Stimulated activated CD8-positive, alpha-beta memory T cell treated with anti-CD3 and anti-CD28 coated beads, Interleukin-15, amount 100 ng/mL, for 4 hours (primary cell): ENCODE measurements around the gene ABHD8.

Source experiments
- DNase-seq, 2 donors: peaks; one replicate each; pipeline ENCODE4 v3.0.0-alpha.2; 2020; ENCODE audit warnings: low read depth in 2 of 2

The ABHD8 gene

GRCh38 chr19:17333611-17334413 lies 30.6 kb upstream of the ABHD8 start:
- DNase-seq: peak; percentile 49 to 69

- DNase-seq: no peak
Measured at GRCh38 chr19:17332677-17333581, 29.7 kb upstream of the ABHD8 start.

DNA sequence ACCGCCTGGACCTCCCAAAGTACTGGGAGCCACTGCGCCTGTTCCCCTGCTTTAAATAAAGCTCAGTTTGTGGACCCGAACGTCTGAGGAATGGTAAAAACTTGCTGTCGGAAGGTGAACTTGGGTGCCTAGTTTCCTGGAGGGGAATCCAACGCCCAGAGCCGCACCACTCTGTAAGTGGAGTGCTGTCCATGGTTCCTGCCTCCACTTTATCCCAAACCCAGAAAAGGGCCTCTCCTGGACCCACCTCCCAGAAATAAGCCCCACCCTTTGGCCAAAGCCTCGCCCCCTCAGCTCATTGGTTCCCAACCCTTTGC lies 29.1 kb upstream of the ABHD8 start:
- no peak for DNase-seq

DNA sequence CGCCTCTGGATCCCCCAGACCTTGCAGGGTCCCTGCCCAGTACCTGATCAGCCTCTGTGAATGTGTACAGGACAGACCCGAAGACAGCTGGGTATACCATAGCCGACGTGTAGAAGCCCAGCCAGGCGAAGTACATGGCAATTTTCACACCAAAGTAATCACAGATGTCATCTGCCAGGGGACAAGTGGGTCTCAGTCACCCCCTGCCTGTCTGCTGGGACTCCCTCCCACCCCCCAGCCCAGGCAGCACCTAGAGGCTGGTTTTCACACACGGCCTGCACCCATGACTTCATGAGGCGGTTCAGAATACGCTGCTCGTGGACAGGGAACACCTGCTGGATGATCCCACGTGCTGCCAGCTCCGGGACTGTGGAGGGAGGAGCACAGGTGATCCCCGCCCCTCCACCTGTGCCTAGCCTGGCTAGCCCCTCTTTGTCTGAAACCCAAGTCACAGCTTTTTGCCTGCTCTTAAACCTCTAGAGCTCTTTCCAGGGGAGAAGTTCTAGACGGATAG lies 27.9 kb upstream of the ABHD8 start:
- DNase-seq: no peak

DNA sequence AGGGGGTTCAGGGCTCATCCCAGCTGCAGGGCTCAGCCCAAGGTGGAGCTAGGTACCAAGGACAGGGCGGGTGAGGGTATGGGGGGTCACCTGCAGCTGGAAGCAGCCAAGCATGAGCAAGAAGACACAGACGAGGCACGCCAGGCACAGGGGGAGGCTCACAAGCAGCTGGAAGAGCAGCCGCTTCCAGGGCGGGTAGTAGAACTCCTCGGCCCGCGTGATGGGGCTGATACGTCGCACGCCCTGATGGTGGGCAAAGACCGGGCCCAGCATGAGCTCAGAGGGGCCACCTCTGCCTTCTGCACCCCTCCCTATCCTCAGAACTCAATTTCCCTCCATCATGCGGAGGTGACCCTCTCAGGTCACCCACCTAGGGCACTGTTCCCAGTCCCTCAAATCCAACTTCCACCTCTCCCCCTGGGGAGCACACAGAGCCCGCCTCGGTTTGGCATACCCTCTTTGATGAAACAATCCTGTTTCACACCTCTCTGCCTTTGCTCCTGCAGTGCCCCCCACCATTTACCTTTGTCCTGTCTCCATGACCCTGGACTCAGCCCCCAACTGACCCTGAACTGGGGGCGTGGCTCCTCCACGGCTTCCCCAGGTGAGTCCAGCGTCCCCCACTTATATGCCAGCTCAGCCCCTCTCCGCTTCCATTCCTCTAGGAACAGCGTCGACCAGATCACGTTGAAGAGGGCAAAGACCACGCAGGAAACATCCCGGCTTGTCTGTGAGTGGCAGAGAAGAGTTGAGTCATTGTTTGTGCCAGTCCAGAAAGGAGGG lies 27.2 kb upstream of the ABHD8 start:
- no peak for DNase-seq

DNA sequence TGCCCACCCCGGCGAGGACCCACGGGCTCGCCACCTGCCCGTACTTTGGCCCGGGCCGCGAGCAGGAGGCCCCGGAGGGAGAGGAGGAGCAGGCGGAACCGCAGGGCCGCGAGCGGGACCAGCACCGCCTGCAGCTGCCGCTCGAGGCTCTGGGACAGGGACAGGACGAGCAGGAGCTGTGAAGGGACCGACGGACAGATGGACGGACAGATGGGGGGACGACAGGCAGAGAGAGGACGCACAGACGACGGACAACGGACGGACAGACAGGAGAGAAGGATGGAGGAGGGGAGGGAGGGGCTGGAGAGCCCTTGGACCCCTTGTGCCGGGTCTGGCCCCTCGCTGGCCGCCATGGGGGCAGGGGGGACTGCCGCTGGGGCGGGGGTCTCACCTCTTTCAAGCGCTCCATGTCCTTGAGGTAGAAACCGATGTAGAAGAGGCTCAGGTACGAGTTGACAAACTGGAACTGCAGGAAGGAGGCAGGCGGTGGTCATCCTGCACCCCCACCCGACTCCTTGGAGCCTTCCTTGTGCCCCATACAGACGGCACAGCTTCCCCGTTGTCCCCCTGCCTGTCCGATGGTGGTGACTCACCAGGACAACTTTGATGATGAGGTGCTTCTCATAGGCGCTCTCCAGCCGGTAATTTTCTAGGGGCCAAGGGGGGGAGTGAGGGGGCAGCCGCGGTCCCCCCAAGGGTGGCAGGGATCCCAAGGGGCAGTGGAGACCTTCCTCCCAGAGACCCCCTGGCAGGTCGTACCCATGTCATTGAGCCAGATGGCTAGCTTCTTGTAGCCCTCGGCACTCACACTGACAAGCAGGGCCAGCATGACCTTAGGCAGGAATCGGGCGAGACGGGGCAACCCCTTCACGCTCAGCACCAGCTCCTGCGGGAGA lies 26.4 kb upstream of the ABHD8 start:
- DNase-seq: no peak

DNA sequence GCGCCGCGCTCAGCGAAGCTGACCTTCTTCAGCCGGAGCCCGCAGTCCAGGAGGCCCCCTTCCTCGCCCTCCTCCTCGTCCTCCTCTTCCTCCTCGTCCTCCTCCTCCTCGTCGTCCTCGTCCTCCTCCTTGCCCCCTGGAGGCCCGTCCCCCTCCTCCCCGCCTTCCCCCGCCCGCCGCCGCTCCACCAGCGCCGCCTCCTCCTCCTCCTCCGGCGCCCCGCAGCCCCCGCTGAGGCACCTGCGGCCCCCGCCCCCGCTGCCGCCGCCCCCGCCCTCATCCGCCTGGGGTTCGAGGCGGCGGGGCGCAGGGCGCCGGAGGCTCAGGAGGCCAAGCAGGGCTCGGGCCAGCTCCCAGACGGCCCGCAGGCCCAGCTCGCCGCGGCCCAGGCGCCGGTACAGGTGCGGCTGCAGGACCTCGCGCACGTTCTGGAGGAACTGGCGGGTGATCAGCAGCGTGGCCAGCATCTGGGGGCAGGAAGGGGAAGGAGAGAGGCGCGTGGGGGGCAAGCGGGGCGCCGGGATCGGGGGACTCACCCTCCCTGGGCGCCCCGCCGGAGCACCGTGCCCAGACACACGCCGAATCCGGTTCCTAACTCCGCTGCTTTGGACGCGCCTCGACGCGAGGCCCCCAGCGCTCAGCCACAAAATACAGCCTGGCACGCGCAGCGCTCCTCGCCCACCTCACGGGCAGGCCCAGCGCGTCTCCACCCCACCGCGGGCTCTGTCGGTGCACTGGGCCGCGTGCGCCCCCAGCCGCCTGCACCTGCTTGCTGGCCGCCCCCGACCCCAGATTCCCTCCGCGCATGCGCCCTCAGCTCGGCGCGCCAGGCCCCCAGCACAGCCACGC lies 25.5 kb upstream of the ABHD8 start:
- peak in 1 of 2 donors; percentile 27 for DNase-seq

DNA sequence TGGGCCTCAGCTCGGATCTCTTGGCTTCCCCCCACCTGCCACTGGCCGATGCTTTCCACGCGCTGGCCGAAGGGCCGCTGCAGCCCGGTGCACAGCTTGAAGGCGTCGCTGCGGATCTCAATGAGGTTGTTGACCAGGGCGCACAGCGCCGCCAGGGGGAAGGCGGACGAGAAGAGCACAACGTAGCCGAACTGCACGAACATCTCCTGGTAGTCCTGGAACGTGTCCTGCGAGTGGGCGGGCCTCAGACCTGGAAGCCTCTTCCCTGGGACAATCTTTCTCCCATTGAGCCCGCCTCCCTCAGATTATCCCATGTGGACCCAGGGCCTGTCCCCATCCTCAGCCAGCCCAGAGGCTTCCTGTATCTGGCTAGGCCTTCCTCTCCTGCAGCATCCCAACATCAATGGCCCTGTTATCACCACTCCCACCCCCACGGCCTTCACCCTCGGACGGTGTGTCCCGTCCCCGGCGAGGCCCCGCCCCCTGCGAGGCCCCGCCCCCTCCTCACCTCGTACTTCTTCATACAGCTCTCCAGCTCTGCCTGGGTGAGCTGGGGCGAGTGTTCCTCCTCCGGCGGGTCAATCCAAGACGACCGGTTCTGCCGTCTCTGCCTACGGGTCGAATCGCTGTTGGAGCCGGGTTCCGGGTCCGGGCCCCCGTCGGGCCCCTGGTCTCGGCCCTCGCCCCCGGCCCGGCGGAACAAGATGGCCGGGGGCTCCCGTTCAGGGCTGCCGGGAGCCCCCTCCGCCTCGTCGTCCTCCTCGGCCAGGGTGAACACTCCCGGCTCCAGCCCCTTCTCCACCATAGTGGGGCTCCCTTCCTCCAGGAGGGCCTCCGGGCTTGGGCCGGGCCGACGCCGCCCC lies 24.7 kb upstream of the ABHD8 start:
- peak in 1 of 2 donors; percentile 31 for DNase-seq

DNA sequence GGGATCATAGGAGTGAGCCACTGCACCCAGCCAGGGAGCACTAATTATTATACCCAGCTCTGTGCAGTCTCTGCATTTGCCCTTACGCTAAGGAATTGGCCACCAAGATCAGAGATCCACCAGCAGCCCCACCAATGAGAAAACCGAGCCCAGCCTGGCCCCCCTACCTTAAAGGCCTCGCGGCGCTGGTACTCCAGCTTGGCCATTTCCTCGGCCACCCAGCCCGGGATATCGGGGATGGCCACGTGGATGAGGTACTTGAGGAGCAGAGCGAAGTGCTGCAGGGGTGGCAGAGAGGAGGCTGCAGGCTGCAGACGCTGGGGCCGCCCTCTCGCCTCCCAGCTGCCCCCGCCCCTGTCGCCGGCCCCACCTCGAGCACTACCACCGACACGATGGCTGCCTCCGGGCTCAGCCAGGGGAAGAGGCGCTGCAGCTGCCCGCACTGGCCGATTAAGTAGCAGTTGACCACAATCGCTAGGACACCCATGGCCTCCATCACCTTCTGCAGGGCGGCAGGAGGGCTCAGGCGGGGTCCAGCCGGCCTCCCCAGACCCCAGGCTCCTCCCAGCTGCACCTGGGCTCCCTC lies 23.9 kb upstream of the ABHD8 start:
- DNase-seq: no peak

- DNase-seq: no peak
Measured at GRCh38 chr19:17326595-17326966, 23.4 kb upstream of the ABHD8 start.

DNA sequence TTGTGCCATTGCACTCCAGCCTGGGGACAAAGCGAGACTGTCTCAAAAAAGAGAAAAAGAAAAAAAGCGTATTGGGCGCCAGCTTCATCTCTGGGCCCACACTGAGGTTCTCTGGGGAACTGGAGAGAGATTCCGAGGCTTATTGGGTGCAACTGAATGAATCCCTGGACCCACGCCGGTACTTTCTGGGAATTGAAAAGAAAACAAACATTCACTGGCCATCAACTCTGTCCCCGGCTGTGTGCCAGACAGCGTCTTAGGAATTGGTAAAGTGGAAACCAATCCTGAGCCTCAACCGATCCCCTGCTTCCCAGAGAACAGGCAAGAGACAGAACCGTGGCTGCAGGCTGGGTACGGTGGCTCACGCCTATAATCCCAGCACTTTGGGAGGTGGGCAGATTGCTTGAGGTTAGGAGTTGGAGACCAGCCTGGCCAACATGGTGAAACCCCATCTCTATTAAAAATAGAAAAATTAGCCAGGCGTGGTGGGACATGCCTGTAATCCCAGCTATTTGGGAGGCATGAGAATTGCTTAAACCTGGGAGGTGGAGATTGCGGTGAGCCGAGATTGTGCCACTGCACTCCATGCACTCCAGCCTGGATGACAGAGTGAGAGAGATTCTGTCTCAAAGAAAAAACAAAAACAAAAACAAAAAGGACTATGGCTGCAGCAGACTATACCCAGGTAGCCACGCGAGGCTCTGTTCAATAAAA lies 22.8 kb upstream of the ABHD8 start:
- no peak for DNase-seq

DNA sequence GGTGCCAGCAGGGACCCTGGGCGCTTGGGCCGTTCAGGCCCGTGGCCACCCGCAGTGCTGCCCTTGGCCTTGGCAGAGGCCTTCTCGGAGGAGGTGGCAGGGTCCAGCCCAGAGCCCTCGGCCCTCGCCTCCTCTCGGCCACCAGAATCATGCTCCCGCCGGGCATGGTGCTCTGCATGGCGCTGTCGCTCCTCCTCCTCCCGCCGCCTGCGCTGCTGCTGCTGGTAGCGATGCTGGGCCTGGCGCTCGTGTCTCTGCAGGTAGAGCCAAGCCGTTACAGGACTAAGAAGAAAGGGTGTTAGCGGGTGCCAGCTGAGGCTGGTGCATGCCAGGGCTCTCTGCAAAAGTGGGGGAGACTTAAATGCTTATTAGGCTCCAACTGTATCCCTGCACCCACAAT lies 21.9 kb upstream of the ABHD8 start:
- no peak for DNase-seq

DNA sequence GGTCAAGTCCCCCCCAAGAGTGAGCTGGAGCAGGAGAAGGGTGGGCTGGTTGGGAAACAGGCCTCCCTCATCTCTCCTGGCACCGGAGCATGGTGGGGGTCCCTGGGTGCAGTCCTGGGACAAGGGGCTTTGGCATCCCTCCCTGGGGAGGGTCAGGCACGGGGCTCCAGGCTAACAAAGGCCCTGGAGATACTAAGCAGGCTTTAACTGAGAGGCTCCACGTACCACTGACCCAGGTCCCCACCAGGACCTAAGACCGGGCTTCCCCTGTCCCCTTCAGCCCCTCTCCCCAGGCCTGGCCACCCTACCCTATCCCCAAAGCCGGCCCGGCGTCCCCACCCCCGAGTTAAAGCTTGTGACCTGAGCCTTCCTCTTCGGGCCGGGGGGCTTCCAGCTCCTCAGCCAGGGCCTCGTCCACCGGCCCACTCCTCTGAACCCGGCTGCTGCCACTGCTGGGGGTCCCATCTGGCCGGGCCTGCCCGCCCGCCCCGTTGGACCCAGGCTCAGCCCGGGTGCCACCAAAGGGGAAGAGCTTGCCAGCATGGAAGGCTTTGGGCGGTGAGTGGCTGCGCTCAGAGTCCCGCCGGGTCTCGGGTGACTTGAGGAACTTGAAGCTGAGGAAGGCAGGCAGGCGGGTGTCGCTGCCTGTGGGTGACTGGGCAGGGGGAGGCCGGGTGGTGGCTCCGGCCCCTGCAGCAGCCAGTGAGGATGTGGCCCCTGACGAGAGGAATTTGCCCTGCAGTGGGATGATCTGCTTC lies 21.3 kb upstream of the ABHD8 start:
- DNase-seq: no peak

- DNase-seq: no peak
Measured at GRCh38 chr19:17323964-17324332, 20.7 kb upstream of the ABHD8 start.

DNA sequence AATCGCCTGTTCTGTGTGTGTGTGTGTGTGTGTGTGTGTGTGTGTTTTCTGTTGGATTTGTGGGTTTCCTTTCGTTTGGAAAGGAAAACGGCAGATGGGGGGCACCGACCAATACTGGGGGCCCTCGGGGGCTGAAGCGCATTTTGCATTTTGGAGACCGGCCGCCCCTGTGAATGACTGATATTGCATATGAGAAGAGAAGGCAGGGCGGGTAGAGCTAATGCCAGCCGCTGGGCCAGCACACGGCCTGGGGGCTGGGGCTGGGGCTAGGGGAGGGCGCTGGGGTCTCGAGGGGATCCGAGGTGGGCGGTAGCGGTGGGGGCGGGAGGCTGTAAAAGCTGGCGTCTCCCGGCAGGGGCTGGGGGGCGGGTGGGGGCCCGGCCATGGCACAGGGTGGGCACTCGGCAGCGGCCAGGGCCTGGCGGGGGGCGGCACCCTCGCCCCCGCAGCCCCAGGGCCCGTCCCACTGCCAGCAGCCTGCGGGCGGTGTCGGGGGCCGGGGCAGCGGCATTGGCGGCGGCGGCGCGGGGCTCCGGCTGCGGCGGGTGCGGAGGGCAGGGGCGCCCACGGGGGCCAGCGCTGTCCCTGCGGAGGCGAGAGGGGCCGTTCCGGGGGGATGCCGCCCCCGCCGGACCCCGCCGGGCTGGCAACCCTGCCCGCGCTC lies 20.2 kb upstream of the ABHD8 start:
- DNase-seq: no peak

GRCh38 chr19:17322854-17323253 lies 19.6 kb upstream of the ABHD8 start:
- DNase-seq: no peak
